GM19324 (cell line): ENCODE results near the gene RAB5IF.

Experiments used
- ATAC-seq: cut with Tn5 transposase; IDR thresholded peaks from one replicate; pipeline ENCODE4 v1.9.1; 2021; ENCODE audit warnings: mild to moderate bottlenecking, moderate library complexity; ENCODE audit not compliant: unreplicated experiment, low FRiP score

The RAB5IF gene

GRCh38 chr20:36656733-36657132 lies 51.2 kb downstream of the RAB5IF start:
- ATAC-seq = no peak

GRCh38 chr20:36658300-36658699 lies 52.7 kb downstream of the RAB5IF start:
- no peak for ATAC-seq
